GM21367 (cell line): ENCODE data around the gene CAB39.
"Not testable (repeated sequence)": the region's sequence is repeated elsewhere in the genome, so short reads cannot be mapped to it uniquely, and the experiment has no call there.

Experiments
- ATAC-seq: cut with Tn5 transposase; IDR thresholded peaks from one replicate; pipeline ENCODE4 v1.9.1; 2021; ENCODE audit not compliant: unreplicated experiment

CAB39 gene

DNA sequence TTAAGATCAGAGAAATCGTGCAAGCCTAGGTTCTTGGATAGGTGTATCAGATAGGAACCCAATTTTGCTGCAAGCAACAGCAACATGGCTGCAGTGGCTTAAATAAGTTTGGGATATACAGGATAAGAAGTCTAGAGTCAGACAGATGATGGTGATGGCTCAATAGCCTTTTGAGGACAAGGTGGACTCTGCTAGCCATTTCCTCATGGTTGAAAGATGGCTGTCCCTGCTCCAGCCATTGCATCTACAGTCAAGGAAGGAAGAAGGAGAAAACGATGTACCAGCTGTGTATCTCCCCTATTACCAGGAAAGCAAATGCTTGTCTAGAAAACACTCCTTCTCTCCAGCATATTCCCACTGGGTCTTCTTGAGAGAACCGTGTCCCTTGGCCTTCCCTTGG, 30.1 kb upstream of the CAB39 start:
- no peak for ATAC-seq

DNA sequence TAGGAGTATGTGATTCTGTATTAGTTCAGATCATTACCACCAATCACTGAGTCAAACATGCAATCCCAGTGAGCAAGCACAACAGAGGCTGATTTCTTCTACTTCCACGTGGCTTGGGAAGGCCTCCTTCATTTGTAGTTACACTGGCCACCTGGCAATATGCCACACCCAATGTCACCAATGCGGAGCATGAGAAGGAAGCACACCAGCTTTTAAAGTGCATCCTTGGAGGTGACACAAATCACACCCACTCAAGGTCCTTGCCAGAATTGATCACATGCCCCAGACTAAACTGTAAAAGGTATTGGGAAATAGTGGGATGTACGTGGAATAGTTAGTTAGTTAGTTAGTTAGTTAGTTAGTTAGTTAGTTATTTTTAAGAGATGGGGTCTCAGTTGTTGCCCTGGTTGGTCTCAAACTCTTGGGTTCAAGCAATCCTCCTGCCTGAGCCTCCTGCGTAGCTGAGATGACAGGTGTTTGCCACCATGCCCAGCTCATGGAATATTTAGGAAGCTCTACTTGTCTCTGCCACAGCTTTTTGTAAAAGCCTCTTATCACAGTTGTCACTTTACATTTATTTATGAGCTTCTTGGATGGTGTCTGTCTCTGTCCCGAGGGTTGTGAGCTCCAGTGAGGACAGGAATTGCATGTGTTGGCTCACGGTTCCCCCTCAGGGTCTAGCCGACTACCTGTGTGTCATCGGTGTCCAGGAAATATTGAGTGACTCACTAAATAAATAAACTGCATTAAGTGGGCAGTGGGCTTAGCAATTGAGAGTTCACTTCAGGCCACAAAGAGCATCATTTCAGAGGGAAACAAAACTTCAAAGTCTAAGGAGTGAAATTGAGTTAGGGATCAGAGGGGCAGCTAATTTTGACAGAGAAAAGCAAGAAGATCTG, 28.1 kb upstream of the CAB39 start:
- no peak for ATAC-seq

DNA sequence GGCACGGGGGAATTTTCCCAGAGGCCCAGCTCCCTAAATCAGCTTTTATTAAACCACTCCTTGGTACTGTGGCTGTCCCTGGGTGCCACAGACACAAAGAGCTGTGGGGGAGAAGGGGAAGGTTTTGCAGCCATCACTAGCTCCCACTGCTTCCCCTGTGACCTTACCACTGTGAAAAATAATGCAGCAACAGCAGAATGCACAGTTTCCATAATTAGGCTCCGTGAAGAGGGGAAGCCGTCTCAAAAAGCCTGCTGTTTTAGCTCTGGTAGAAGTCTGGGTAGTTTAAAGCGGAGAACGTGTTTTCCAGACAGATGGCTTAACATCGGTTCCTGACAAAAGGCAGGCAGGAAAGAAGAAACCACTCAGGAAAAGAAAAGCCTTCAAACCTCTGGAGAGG, 27.5 kb upstream of the CAB39 start:
- ATAC-seq: no peak

DNA sequence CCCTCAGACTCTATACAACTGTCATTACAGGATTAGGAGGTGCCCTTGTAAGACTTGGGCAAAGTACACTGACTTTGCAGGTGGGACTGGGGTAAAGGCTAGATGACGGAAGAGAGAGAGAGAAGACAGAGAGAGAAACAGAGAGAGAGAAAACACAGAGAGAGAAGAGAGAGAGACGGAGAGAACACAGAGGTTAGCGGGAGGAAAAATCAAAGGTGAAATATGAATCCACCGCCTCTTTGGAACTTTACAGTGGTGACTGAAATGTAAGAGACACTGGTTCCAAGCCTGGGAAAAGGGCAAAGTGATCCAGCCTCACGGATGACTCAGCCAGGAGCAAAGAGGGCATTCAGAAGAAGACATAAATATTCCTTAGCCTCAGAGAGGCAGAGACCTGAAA, 25.1 kb upstream of the CAB39 start:
- no peak for ATAC-seq

DNA sequence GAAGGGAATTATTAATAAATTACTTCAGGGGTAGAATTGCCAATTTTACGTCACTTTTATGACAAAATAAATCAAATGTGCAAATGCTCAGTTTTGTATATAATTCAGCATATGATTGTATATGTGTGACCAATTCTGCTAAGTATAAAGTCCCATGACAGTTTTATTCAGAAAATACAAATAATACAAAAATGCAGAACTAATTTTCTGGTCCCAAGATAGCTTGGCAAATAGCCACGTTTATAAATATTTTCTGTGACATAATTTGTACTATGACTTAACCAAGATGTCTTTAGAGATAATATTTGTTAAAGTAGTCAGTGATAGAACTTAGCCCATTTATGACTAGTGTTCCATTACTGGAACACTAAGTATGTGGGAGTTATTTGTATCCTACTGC, 24.2 kb upstream of the CAB39 start:
- no peak for ATAC-seq

DNA sequence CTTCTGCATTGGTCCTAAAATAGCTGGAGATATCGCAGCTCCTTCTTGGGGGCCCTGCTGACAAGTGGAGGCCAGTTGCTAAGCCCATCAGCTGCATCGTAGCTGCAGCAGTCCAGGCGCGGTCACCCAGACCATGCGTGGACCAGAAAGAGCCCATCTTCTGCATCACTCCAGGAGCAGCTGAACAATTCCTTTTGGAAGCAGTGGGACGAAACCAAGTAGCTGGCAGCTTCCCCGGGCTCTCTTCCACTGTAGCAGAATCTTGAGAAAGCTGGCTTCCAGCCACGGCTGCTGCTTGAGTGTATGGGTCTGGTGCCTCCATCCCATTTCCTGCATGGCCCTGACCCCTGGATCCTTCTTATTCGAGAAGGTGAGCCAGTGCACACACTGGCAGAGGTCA, 22.2 kb upstream of the CAB39 start:
- ATAC-seq: no peak

DNA sequence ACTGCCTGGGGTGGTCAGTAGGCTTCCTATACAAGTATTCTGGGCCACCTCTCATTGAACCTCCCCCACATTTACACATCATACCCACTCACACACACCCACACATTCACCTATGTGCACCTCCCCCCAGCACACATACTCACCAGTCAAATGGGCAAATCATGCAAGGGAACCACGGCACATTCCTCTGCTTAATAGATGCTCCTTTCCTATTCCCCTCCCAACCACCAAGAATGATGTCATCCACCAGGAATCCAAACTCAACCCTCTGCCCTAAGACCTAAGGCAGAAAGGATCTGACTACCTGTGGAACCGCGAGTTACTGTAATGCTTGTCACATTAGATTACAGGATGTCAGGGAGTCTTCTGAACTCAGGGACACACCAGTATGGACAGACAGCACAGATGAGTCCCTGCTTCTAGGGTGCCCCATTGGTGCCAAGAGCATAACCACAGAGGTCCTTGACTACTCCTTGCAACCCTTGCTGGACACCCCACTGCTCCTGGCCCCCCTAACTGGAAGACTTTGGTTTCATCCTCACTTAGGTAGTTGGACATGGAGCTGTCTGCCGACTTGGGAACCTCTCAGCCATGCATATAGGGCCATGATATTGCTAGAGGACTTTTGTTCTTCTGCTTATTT, 21.5 kb upstream of the CAB39 start:
- ATAC-seq: no peak

DNA sequence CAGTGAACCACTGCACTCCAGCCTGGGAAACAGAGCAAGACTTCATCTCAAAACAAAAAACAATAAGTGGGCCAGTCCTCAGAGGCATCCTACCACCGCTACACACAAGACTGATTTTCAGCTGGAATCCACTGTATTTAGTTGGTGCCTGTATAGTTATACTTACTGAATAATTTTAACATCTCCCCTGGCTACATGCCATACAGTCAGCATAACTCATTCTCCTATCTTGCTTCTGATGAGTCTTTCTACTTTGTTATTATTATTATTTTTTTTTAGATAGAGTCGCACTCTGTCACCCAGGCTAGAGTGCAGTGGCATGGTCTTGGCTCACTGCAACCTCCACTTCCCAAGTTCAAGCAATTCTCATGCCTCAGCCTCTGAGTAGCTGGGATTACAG, 19.9 kb upstream of the CAB39 start:
- ATAC-seq: no peak

DNA sequence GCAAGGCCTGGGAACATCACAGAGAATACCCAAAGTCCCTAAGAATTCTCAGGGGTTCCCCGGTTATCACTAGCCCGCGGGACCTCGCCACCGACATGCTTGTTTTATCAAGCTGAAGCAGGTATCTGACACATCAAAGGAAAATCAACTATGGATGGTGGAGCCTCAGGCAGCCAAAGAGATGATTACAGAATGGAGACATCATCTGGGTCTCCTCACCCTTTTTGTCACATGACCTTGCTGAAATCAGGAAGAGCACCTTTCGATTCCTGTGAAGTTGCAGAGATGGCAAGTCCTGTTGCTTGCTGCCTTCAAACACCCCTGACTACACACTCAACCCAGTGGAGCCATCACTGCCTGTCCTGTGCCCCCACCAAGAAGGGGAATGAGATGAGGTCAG, 19.2 kb upstream of the CAB39 start:
- ATAC-seq: no peak

DNA sequence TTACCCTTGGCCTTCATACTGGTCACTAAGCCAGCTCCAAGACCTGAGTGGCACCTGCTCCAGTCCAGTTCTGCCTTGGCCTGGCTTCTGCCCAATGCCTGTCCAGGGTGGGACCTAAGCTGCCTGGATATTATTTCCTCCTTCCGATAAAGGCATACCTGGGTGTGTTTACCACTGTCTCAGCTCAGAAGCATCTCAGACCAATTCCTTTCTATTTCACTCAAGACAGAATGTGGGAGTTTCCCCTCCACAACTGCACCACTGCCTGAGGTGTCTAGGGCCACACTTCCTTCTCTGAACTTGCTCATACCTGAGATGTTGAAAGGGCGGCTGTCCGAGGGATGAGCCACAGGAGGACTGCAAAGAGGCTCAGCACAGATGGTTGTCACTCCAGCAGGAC, 18.4 kb upstream of the CAB39 start:
- no peak for ATAC-seq

DNA sequence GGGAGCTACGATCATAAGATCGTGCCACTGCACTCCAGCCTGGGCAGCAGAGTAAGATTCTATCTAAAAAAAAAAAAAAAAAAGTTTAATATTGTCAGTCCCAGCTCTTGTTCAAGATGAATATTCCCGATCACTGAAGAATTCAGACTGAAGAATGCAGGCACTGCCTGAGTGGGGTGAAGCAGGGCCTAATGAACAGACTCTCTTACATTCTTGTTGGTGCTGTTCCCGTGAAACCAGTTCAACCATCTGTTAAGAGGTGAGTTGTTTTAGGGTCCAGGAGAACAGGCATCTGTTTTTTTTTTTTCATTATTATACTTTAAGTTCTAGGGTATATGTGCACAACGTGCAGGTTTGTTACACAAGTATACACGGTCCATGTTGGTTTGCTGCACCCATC, 17.1 kb upstream of the CAB39 start:
- ATAC-seq: no peak

DNA sequence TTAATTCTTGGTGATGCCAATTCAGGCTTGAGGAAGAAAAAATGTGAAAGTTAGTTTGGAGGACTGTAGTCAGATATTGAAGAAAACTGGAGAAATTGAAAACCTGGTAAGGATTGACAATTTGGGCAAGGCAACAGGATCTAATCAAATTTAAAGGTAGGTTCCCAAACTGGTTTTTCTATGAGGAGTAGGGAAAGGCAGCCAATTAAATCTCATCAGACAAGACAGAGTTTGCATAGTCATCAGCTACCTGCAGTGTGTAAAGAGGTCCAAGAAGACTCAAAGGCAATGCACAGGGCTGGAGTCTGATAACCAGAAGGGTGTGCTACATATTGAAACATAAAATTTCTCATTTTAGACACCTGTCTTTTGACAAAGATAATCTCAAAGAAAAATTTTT, 16.0 kb upstream of the CAB39 start:
- no peak for ATAC-seq

DNA sequence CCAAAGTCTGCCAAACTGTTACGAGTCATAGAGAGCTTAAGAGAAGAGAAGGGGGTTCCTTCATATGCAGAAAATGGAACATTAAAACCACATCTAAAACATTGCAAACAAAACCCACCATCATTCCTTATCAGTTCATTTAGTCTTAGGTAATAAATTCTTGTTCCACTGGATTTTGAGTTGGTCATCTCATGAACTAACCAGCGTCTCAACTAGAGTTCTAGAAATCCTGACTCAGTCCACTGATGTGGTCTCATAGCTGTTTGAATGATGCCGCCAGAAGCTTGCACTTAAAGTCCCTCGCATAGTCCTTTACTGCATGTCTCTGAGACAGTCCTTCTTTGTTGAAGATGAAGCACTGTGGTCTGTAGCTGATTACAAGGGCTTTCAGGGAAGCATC, 15.0 kb upstream of the CAB39 start:
- no peak for ATAC-seq

DNA sequence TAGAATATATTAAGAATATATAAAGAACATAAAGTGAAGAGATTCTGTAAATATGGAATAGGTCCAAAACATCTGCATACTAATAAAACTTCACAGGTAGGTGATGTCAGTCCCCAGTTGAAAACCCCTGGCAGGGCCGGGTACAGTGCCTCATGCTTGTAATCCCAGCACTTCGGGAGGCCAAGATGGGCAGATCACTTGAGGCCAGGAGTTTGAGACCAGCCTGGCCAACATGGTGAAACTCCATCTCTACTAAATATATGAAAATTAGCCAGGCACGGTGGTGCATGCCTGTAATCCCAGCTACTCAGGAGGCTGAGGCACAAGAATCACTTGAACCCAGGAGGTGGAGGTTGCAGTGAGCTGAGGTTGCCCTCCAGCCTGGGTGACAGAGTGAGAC, 13.9 kb upstream of the CAB39 start:
- not testable (repeated sequence) for ATAC-seq

DNA sequence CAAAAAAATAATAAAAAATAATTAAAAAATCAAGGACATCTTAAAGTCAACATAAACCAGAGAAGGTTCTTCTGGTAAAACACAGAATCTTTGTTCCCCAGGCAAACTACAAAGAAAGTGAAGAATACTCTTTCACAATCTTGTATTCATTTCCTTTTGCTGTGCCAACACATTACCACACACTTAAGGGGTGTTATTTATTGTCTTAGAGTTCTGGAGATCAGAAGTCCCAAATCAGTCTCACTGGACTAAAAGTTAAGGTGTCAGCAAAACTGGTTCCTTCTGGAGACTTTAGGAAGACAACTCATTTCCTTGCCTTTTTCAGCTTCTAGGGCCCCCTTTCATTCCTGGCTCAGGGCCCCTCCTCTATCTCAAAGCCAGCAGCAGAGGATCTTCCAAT, 12.2 kb upstream of the CAB39 start:
- ATAC-seq: no peak

DNA sequence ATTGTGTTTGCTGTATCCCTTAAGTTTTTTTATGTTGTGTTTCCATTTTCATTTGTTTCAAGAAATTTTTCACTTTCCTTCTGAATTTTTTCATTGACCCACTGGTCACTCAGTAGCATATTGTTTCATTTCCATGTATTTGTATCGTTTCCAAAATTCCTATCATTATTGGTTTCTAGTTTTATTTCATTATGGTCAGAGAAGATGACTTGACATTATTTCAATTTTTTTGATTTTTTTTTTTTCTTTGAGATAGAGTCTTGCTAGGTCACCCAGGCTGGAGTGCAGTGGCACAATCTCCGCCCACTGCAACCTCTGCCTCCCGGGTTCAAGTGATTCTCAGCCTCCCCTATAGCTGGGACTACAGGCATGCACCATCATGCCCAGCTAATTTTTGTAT, 11.3 kb upstream of the CAB39 start:
- ATAC-seq: no peak

DNA sequence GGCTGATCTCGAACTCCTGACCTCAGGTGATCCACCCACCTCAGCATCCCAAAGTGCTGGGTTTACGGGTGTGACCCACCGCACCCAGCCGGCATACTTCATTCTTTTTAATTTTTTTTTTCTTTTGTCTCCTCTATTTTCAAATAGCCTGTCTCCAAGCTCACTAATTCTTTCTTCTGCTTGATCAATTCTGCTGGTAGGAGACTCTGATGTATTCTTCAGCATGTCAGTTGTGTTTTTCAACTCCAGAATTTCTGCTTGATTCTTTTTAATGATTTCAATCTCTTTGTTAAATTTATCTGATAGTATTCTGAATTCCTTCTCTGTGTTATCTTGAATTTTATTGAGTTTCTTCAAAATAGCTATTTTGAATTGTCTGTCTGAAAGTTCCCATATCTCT, 10.2 kb upstream of the CAB39 start:
- not testable (repeated sequence) for ATAC-seq

DNA sequence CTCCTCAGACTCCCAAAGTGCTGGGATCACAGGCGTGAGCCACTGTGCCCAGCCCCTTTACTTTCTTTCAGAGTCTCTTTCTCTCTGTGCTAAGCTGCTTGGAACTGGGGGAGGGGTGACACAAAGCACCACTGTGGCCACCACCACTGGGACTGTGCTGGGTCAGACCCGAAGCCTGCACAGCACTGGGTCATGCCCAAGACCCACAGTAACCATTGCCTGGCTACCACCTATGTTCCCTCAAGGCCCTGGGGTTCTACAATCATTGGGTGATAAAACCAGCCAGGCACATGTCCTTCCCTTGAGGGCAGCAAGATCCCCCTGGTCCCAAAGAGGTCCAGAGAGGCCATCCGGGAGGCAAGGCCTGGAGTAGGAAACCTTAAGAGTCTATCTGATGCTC, 9.1 kb upstream of the CAB39 start:
- no peak for ATAC-seq

DNA sequence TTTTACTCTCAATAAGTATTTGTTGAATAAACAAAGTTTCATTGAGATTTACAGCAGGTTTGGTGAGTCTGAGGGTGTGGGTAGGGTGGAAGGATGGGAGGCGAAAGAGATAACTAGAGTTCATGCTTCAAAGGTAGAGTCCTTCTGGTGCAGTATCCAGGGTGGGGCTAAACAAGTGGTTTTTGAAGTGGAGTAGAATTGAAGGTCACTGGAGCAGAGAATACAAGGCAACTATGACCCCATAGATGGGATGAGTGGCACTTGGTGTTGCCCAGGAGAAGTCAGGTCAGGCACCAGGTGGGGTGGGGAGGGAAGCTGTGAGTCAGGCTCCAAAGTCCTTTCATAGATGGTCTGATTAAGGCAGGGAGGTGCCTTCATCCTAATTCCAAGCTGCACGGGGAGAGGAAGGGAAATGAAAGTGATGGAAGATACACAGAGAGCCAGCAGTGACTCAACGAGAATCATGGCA, 6.6 kb upstream of the CAB39 start:
- ATAC-seq: no peak

DNA sequence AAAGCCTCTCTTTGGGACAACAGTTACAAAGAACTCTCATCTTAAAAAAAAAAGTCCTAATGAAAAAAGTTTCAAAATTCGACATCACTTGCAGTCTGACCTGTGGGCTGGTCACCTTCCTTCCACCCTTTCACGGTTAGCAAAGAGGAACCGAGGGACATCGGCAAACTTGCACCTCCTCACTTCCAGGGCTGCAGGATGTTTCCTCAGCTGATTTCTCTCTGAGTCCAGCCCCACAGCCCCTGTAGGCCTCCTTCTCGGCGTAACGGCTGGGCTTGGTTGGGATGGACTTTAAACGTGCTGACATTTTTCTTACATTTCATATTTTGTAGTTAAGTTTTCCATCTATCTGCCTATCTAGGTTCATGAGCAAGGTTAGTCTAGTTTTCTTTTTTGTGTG, 5.7 kb upstream of the CAB39 start:
- ATAC-seq: no peak

DNA sequence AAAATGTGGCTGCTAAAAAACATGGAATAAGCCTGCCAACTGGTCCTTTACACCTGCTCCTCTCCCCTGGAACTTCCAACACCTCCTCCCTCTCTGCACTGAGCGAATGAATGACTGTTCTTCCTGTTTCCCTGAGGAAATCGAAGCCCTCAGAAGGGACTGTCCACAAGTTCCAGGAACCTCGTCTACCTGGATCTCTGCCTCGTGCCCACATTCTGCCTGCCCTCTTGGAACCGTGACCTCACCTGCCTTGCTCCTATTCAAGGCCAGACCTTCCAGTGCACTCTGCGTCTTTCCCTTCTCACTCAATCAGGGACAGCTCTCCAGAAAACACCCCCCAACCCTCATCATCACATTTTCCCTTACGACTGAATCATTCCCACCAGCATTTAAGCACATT, 4.4 kb upstream of the CAB39 start:
- no peak for ATAC-seq

DNA sequence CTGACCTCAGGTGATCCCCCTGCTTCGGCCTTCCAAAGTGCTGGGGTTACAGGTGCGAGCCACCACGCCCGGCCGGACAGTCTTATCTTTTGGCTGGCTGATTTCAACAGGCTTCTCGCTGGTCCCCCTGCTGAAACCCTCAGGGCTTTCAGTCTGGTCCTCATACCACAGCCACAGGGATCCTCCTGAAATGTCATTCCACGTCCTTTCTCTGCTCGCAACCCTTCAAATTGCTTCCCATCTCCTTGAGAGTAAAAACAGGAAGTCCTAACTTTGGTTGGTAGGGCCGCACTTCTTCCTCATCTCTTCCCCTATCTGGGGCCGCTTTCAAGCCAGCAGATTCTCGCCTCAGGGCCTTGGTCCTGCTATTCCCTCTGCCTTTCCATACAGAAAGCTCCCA, 1.4 kb upstream of the CAB39 start:
- no peak for ATAC-seq
